BLaER1 (cell line): ENCODE results near the gene OR8G5.

Experiments
- H3K27ac ChIP-seq: shearing (Covaris generic); formaldehyde crosslinking; 2 replicates; pipeline ENCODE4 v1.8.1; 2022
- H3K27me3 ChIP-seq: shearing (Covaris generic); formaldehyde crosslinking; 2 replicates; pipeline ENCODE4 v1.8.1; 2022
- H3K36me3 ChIP-seq: shearing (Covaris generic); formaldehyde crosslinking; 2 replicates; pipeline ENCODE4 v1.8.1; 2022
- H3K4me1 ChIP-seq: shearing (Covaris generic); formaldehyde crosslinking; 2 replicates; pipeline ENCODE4 v1.8.1; 2022
- H3K4me2 ChIP-seq: shearing (Covaris generic); formaldehyde crosslinking; 2 replicates; pipeline ENCODE4 v1.8.1; 2022
- H3K4me3 ChIP-seq: shearing (Covaris generic); formaldehyde crosslinking; 2 replicates; pipeline ENCODE4 v1.8.1; 2022
- H3K9ac ChIP-seq: shearing (Covaris generic); formaldehyde crosslinking; 2 replicates; pipeline ENCODE4 v1.8.1; 2022
- H3K9me3 ChIP-seq: shearing (Covaris generic); formaldehyde crosslinking; 2 replicates; pipeline ENCODE4 v1.8.1; 2022
- H4K20me1 ChIP-seq: shearing (Covaris generic); formaldehyde crosslinking; 2 replicates; pipeline ENCODE4 v1.8.1; 2022
- Cebpa-rat ChIP-seq: shearing (Covaris generic); IDR thresholded peaks from 2 replicates; pipeline ENCODE4 v1.8.1; 2022

OR8G5 gene

GRCh38 chr11:124313131-124313530 is 57.0 kb downstream of the OR8G5 start:
- no peaks in the 10 kb centered on the region for H3K27me3 ChIP-seq
- H3K4me3 ChIP-seq, result no peak overlapping the region
- no peak for TF ChIP-seq Cebpa-rat
- no peak overlapping the region for H3K4me2 ChIP-seq
- no peaks in the 10 kb centered on the region for H3K4me1 ChIP-seq
- no peaks in the 10 kb centered on the region for H3K36me3 ChIP-seq
- no peaks in the 10 kb centered on the region for H4K20me1 ChIP-seq
- no peaks in the 10 kb centered on the region for H3K9me3 ChIP-seq
- H3K9ac ChIP-seq, result no peak overlapping the region
- H3K27ac ChIP-seq, result no peak overlapping the region

GRCh38 chr11:124313849-124314248 is 57.7 kb downstream of the OR8G5 start, which contains the start of gene OR8D1:
Gene OR8D1, minus strand, starts transcription at chr11:124313949. Its CDS starts 3,183 bp downstream, at chr11:124310766.
- Histone ChIP-seq H3K36me3 (no peaks in the 10 kb centered on the region), H3K4me3 (no peak within 1 kb of the TSS), H3K27me3 (no peaks in the 10 kb centered on the region), H3K9ac (no peak within 1 kb of the TSS), H4K20me1 (no peaks in the 10 kb centered on the region), H3K27ac (no peak within 1 kb of the TSS), H3K4me2 (no peak within 1 kb of the TSS), H3K9me3 (no peaks in the 10 kb centered on the region), H3K4me1 (no peaks in the 10 kb centered on the region)
- TF ChIP-seq Cebpa-rat, result no peak

GRCh38 chr11:124315052-124315451 is 58.9 kb downstream of the OR8G5 start:
- no peak overlapping the region for H3K4me2 ChIP-seq
- H3K27ac ChIP-seq, result no peak overlapping the region
- H3K27me3 ChIP-seq, result no peaks in the 10 kb centered on the region
- H3K9me3 ChIP-seq, result no peaks in the 10 kb centered on the region
- H3K4me3 ChIP-seq, result no peak overlapping the region
- no peaks in the 10 kb centered on the region for H3K4me1 ChIP-seq
- H3K9ac ChIP-seq, result no peak overlapping the region
- H4K20me1 ChIP-seq, result no peaks in the 10 kb centered on the region
- no peak for TF ChIP-seq Cebpa-rat
- no peaks in the 10 kb centered on the region for H3K36me3 ChIP-seq
